Mesenteric fat pad (tissue), 1 donor: ENCODE results near the gene STMN3. TPM values are rescaled to one million over a fixed set of nuclear protein-coding genes. Genes with fewer than 3 reads are reported as not detected.

ENCODE experiments used
- DNase-seq: peaks from one replicate; pipeline ENCODE4 v3.0.0-alpha.2; 2020; ENCODE audit warnings: low spot score
- long read RNA-seq: library from polyadenylated mRNA; unstranded; transcript quantifications from one replicate; pipeline ENCODE4 v2.0.0, GENCODE V29; 2020
- total RNA-seq: library from RNA; stranded (reverse); fragmentation: NEBNext Ultra II Directional; extraction: Animal tissue kit (Norgen Biotek cat#: 25700); gene quantifications from one replicate; pipeline ENCODE4 v1.2.1, GENCODE V29; 2021
- donor health status: DM: yes; HTN: yes; CAD: no.

The STMN3 gene
- 9.9 TPM for total RNA-seq
- long read RNA-seq, transcript STMN3-201 (5 exons, 2,255 nt), result major isoform, 8 of 12 reads
- long read RNA-seq, partial matches to known transcripts, result 0 of 12 reads
- long read RNA-seq, other reads (novel, unspliced or antisense), result 4 of 12 reads

- peak; percentile 95 for DNase-seq
Observed at GRCh38 chr20:63653041-63653973, at the start of gene STMN3. Gene STMN3, minus strand, starts transcription at chr20:63653424. Its CDS starts 79 bp downstream, at chr20:63653345.

- DNase-seq, result no peak
Observed at GRCh38 chr20:63702036-63702665, 48.9 kb upstream of the STMN3 start.

DNA sequence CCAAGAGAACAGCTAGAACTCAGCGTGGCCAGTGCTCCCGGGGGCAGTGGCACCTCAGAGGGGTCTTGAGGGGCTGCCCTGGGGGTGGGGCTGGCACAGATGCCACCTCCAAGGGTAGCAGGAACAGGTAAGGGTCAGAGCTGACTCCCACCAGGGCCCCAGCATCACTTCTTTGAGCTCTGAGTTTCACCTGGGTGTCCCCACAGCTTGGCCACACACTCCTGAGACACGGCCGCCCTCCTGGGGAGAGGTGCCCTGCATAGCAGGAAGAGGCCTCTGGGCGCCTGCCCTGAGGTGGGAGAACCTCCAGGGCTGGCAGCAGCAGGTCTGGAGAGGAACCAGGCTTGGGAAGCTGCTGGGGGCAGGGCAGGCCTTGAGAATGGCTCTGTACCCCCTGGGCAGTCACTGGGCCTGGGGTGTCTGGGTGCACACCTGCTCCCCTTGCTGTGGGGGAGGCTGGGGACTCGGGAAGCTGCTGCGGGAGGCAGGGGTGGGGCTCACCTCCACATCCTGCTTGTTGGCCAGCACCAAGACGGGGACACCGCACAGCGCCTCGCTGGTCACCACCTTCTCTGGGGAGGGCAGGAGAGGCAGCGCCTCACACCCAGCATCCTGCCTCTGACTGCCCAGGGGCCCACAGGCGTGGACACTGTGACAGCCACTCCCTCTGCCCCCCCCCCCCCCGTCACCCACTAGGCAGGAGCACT is 48.3 kb upstream of the STMN3 start:
- DNase-seq, result no peak

GRCh38 chr20:63701051-63701328 is 47.8 kb upstream of the STMN3 start:
- DNase-seq, result no peak

DNA sequence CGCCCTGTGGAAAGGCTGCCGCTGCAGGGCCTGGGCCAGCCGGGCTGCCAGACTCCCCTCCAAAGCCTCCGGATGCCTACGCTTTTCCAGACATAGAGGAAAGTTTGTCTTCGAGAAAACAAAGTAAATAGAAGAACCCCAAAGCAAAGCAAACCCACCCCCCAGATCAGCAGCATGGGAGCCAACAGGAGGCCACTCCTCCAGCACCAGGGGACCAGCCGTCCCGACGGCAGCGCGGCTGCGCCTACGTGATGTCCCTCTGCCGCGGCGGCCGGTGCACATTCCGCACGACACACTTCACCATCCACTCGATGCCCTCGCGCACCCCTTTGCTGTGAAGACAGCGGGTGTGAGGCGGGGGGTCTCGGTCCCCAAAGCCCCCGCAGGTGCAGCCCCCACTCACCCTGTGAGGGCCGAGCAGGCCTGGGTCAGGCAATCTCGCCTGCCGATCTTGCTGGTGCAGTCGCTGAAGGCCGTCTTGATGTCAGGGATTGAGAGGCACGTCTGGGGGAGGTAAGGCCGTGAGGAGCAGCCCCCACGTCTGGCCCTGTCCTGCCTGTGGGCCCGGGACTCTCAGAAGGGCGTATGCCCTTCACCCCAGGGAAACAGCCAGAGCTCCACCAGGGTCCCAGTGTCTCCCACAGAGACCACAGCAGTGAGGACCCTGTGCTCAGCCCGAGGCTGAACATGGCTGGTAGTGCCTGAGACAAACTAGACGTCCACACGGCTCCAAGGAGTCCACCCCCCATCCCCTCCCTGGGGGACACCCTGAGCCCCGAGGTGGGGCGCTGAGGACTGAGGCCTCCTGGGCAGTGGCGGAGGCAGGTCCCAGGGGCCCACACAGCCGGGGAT is 47.2 kb upstream of the STMN3 start:
- no peak for DNase-seq

DNA sequence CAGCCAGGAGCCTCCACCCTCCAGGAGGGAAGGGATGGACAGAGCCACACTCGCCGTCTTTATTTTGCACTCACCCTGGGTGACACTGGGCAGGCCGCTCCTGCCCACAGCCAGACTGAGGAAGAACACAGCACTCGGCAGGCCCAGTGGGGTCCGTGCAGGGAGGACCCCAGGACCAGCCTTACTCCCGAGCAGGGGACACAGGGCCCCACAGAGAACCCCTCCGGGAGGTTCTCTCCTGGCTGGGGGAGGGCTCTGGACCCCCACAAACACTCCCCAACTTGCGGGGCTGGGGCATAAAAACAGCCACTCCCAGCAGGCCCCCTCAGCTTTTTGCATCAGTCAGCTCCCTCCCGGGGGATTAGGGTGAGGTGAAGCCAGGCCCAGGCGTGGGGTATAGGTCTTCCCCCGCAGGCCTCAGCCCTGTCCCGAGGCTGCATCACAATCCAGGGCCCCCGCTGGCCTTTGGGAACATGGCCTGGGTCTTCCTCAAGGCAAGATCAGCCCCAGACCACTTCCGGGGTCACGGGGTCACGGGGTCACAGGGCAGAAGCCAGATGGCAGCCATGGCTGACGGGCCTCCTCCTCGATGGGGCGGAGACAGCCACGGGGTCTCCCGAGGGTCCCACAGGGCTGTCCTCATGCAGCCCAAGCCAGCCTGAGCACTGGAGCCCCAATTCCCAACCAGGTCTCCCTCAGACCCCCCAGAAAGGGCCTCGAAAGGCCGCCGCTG is 46.4 kb upstream of the STMN3 start:
- DNase-seq, result peak; percentile 89

DNA sequence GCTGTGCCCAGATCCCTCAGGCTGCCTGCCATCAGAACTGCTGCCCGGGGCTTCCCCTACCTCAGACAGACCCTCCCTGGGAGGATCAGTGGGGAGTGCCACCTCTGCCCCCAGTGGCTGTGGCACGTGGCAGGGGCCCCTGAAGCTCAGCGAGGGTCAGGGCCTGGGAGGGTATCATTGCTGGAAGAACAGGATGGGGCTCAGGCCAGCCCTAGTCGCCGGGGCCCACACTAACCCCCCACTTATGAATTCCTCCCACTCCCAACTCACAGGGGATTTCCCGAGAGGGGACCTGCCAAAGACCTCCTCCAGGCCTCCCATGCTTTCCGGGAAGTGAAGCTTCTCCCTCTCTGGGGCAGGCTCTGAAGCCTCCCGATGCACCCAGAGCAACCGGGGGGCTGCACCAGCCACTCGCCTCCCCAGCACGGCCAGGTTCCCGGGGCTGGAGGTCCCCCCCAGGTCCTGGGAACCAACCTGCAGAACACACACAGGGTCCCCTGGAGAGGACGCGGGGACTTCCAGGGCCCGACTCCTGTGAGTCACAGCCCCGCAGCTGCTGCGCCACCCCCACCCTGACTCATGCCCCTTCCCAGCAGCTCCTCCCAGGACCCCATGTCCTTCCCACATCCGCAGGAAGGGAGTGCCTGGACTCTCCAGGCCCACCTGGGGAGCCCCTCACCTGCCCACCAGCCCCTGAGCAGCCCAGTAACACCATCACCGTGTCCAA is 45.7 kb upstream of the STMN3 start:
- peak; percentile 91 for DNase-seq

DNA sequence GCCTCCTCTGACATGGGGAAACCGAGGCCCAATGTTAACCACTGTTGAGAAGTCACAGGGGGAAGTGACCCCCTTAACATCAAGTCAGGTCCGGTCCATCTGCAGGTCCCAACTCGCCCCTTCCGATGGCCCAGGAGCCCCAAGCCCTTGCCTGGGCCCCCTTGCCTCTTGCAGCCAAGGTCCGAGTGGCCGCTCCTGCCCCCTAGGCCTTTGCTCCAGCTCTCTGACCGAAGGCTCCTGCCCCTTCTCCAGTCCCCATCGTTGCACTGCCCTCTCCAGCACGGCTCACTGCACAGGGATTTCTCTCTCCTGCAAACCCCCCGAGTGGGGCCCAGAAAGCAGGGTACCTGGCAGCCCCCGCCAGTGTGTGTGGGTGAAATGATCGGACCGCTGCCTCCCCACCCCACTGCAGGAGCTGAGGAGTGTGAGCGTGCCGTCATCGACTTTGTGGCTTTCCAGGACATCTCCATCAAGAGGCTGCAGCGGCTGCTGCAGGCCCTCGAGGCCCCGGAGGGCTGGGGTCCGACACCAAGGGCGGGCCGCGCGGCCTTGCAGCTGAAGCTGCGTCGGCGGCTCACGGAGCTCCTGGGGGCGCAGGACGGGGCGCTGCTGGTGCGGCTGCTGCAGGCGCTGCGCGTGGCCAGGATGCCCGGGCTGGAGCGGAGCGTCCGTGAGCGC is 44.8 kb upstream of the STMN3 start:
- DNase-seq, result no peak

- DNase-seq, result no peak
Observed at GRCh38 chr20:63697357-63697867, 44.2 kb upstream of the STMN3 start.

- DNase-seq, result no peak
Observed at GRCh38 chr20:63696628-63697356, 43.6 kb upstream of the STMN3 start, which contains the start of gene TNFRSF6B. Gene TNFRSF6B, plus strand, starts transcription at chr20:63696652. Its CDS starts 116 bp downstream, at chr20:63696768.

DNA sequence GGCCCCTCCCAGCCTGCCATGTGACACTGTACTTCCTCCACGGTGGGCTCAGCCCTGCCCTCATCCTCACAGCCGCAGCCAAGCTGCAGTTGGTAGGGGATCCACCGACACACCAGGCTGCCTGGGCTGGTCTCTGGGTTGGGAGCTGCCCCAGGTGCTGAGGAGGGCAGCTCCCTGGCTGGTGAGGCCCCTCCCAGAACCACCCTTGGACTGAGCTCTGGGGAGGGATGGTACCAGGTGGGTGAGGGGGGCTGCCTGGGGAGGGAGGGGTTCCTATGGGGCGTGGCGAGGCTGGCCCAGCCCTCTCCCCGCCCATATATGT is 43.0 kb upstream of the STMN3 start:
- no peak for DNase-seq

- no peak for DNase-seq
Observed at GRCh38 chr20:63695424-63696305, 42.4 kb upstream of the STMN3 start.

DNA sequence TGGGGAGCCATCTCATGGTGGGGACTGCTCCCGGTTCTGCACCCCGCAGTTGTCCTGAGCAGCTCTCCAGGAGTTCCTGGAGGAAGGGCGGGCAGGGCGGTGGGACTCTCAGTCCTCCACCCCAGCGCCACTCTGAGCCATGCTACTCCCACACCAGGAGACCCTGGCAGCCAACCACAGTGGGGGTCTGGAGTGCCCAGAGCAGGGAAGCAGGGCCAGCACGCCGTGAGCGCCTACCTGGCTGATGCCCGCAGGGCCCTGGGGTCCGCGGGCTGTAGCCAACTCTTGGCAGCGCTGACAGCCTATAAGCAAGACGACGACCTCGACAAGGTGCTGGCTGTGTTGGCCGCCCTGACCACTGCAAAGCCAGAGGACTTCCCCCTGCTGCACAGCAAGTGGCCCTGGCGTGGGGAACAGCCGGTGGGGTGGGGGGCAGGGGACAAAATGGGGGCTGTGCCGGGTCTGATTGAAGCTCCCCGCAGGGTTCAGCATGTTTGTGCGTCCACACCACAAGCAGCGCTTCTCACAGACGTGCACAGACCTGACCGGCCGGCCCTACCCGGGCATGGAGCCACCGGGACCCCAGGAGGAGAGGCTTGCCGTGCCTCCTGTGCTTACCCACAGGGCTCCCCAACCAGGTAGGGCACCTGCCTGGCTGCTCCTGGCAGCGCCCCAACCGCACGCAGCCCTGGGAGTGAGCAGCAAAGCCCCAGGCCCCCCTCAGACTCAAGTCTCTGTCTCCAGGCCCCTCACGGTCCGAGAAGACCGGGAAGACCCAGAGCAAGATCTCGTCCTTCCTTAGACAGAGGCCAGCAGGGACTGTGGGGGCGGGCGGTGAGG is 41.6 kb upstream of the STMN3 start:
- no peak for DNase-seq

- no peak for DNase-seq
Observed at GRCh38 chr20:63693733-63694583, 40.7 kb upstream of the STMN3 start.

- DNase-seq, result no peak
Observed at GRCh38 chr20:63693083-63693732, 40.0 kb upstream of the STMN3 start.
